ENCODE data around the gene CCL19. TPM values are rescaled to one million over a fixed set of nuclear protein-coding genes. Genes with fewer than 3 reads are reported as not detected.

CCL19 gene
- total and polyA plus RNA-seq, 2 of the 8 experiments (the other 6 are each of a cell fraction or from before 2014, with no cell fraction given): not detected

DNA sequence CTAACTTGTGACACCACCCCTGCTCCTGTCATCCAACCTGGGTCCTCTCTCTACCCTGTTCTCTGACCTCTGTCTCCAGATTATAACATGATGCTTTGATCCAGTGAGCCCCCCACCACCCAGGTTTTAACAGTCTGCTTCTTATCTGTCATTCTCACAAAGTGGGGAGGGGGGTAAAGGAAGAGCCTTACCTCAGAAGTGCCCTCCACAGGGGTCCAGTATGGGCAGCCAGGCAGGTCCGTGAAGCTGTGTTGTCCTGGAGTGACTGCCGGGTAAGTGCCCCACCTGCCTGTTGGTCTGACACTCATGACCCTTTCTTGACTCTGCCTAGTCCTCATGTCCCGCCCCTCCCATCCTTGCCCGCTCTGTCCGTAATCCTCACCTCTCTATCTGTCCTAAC, 35.7 kb downstream of the CCL19 start:
- Histone ChIP-seq H3K79me2 (ENCODE audit: control insufficient read depth in 1 of 2, insufficient read depth in 2 of 2, low read length in 2 of 2) (no peaks in the 10 kb centered on the region), H2BK20ac (ENCODE audit: low read length) (no peak overlapping the region), H4K5ac (ENCODE audit: insufficient read length, low read depth, low read length) (no peak overlapping the region), H3K36me3 (ENCODE audit: control insufficient read depth in 2 of 4, insufficient read depth in 4 of 4, low read length in 3 of 4) (no peaks in the 10 kb centered on the region), H3K4me3 (ENCODE audit: extremely low read depth in 1 of 4, insufficient read depth in 2 of 4, low read depth in 3 of 4, low read length in 4 of 4) (no peak overlapping the region), H3K56ac (replicated peaks; ENCODE audit: insufficient read length, low read depth, low read length) (no peak overlapping the region), H3K4me2 (ENCODE audit: insufficient read depth in 1 of 2, low read depth in 2 of 2, low read length in 2 of 2) (no peak overlapping the region), H2BK15ac (ENCODE audit: low read length) (no peak overlapping the region), H3K79me1 (ENCODE audit: low read depth, low read length) (no peaks in the 10 kb centered on the region), H3K23ac (ENCODE audit: insufficient read length) (no peak overlapping the region), H2BK120ac (replicated peaks; ENCODE audit: low read depth, low read length) (no peak overlapping the region), H4K91ac (replicated peaks; ENCODE audit: insufficient read length, low read length) (no peak overlapping the region), H3K9ac (replicated peaks in 1 of 4; ENCODE audit: extremely low read depth in 1 of 4, low read depth in 3 of 4, low read length in 3 of 4) (no peak overlapping the region), H3K23me2 (ENCODE audit: low read depth, low read length) (peaks cover 4% of the 10 kb centered on the region), H2BK5ac (ENCODE audit: low read depth, low read length) (no peak overlapping the region), H3K14ac (ENCODE audit: insufficient read length) (no peak overlapping the region), H2AK5ac (ENCODE audit: low read depth, low read length) (no peak overlapping the region), H2AFZ (ENCODE audit: low read length) (no peak overlapping the region), H4K8ac (ENCODE audit: extremely low read depth, insufficient read depth, low read length) (no peak overlapping the region), H4K20me1 (replicated peaks in 1 of 2; ENCODE audit: control insufficient read depth in 1 of 2, insufficient read depth in 2 of 2, low read length in 2 of 2) (peaks cover 0 to 4% of the 10 kb centered on the region in 2 experiments), H3K18ac (ENCODE audit: extremely low read depth, low read length) (no peak overlapping the region), H2BK12ac (ENCODE audit: low read depth, low read length) (no peak overlapping the region), H3K27me3 (replicated peaks in 1 of 4; ENCODE audit: control insufficient read depth in 3 of 4, extremely low read depth in 1 of 4, insufficient read depth in 3 of 4, low read length in 3 of 4) (no peaks in the 10 kb centered on the region; a peak in 1 of 7 replicates), H3K27ac (ENCODE audit: low read depth, low read length) (no peak overlapping the region), H3K4me1 (replicated peaks in 1 of 4; ENCODE audit: control insufficient read depth in 3 of 4, insufficient read depth in 4 of 4, low read length in 3 of 4) (peaks cover 5 to 22% (median 10%) of the 10 kb centered on the region in 4 experiments; a peak in 6 of 7 replicates), H3K4ac (replicated peaks; ENCODE audit: insufficient read length, low read depth, low read length) (no peak overlapping the region), H3K9me3 (ENCODE audit: insufficient read depth in 2 of 2, low read depth in 1 of 2, low read length in 1 of 2) (no peaks in the 10 kb centered on the region)
- CTCF ChIA-PET (ENCODE audit: partially characterized antibody): interaction anchor here (0.6 to 15.2 kb wide), 4 partner anchors 9 to 47 kb away, joined by 3 to 277 read pairs (median 8); partner anchors contain the start of genes GALT and SIGMAR1
- no peak for DNase-seq (ENCODE audit: low read depth in 1 of 2, low spot score in 2 of 2)
- POLR2A ChIA-PET (ENCODE audit: partially characterized antibody): interaction anchor here (0.7 to 12.8 kb wide), 5 partner anchors 9 to 1077 kb away, joined by 3 to 127 read pairs (median 10); partner anchors contain the start of genes ARID3C, CREB3, GALT and SIGMAR1
- TF ChIP-seq CTCF (IDR thresholded peaks at IDR 0.05; ENCODE audit: control extremely low read depth in 1 of 3, insufficient read depth in 1 of 3, low read depth in 1 of 3, low read length in 3 of 3): no peak
- 84% methylated on average over 5 of the region's 5 CpGs; no CpG with 5 or more reads in 1 of the 2 experiments for WGBS, 2 experiments (ENCODE audit: extremely low coverage in 1 of 2, insufficient coverage in 1 of 2, insufficient read length in 1 of 2, insufficient replicate concordance in 2 of 2, low coverage in 1 of 2, low lambda C conversion rate in 2 of 2, missing lambda C conversion rate in 1 of 2)
- FAIRE-seq: no peak
